ENCODE measurements around the gene TEX53.

TEX53 gene

GRCh38 chr9:114657705-114658104 lies at the start of gene TEX53:
Gene TEX53, minus strand, starts transcription at chr9:114657805. Its CDS starts 31 bp downstream, at chr9:114657774.
- no peak for DNase-seq (ENCODE audit: insufficient read length, low spot score)
- FAIRE-seq, result no peak

GRCh38 chr9:114706711-114707110 lies 49.1 kb upstream of the TEX53 start:
- FAIRE-seq, result no peak

GRCh38 chr9:114701988-114702387 lies 44.4 kb upstream of the TEX53 start:
- FAIRE-seq (no peak), DNase-seq (ENCODE audit: insufficient read length, low spot score) (no peak)

More at GRCh38 chr9:114706711-114707110, 49.1 kb upstream of the TEX53 start:
- no peak for DNase-seq (ENCODE audit: insufficient read length, low spot score)

GRCh38 chr9:114697951-114698351 lies 40.3 kb upstream of the TEX53 start:
- FAIRE-seq, result peak; percentile 76
- no peak for DNase-seq (ENCODE audit: insufficient read length, low spot score)

GRCh38 chr9:114696814-114697544 lies 39.4 kb upstream of the TEX53 start:
- FAIRE-seq (peak; percentile 92), DNase-seq (ENCODE audit: insufficient read length, low spot score) (no peak)

GRCh38 chr9:114695948-114696347 lies 38.3 kb upstream of the TEX53 start:
- no peak for DNase-seq (ENCODE audit: insufficient read length, low spot score)
- no peak for FAIRE-seq

GRCh38 chr9:114694719-114695269 lies 37.2 kb upstream of the TEX53 start:
- FAIRE-seq (peak; percentile 92), DNase-seq (ENCODE audit: insufficient read length, low spot score) (no peak)

GRCh38 chr9:114694146-114694545 lies 36.5 kb upstream of the TEX53 start:
- no peak for FAIRE-seq
- no peak for DNase-seq (ENCODE audit: insufficient read length, low spot score)

GRCh38 chr9:114693248-114693855 lies 35.7 kb upstream of the TEX53 start:
- DNase-seq (ENCODE audit: insufficient read length, low spot score) (no peak), FAIRE-seq (no peak)

GRCh38 chr9:114691956-114692295 lies 34.3 kb upstream of the TEX53 start:
- DNase-seq (ENCODE audit: insufficient read length, low spot score), result no peak
- FAIRE-seq, result no peak

GRCh38 chr9:114691046-114691955 lies 33.7 kb upstream of the TEX53 start:
- no peak for FAIRE-seq
- DNase-seq (ENCODE audit: insufficient read length, low spot score), result no peak

GRCh38 chr9:114690308-114690707 lies 32.7 kb upstream of the TEX53 start:
- FAIRE-seq (no peak), DNase-seq (ENCODE audit: insufficient read length, low spot score) (no peak)

- FAIRE-seq, result no peak
These were observed 32.2 kb upstream of the TEX53 start for GRCh38 chr9:114689813-114690212.

GRCh38 chr9:114688909-114689610 lies 31.5 kb upstream of the TEX53 start:
- DNase-seq (ENCODE audit: insufficient read length, low spot score) (no peak), FAIRE-seq (no peak)

More at GRCh38 chr9:114689813-114690212, 32.2 kb upstream of the TEX53 start:
- DNase-seq (ENCODE audit: insufficient read length, low spot score), result no peak

GRCh38 chr9:114688379-114688778 lies 30.8 kb upstream of the TEX53 start:
- DNase-seq (ENCODE audit: insufficient read length, low spot score) (no peak), FAIRE-seq (no peak)

GRCh38 chr9:114687034-114687433 lies 29.4 kb upstream of the TEX53 start:
- FAIRE-seq, result no peak

GRCh38 chr9:114685951-114686350 lies 28.3 kb upstream of the TEX53 start:
- DNase-seq (ENCODE audit: insufficient read length, low spot score), result no peak
- FAIRE-seq, result no peak

More at GRCh38 chr9:114687034-114687433, 29.4 kb upstream of the TEX53 start:
- DNase-seq (ENCODE audit: insufficient read length, low spot score), result no peak

GRCh38 chr9:114684036-114684435 lies 26.4 kb upstream of the TEX53 start:
- no peak for FAIRE-seq
- no peak for DNase-seq (ENCODE audit: insufficient read length, low spot score)

GRCh38 chr9:114682846-114683245 lies 25.2 kb upstream of the TEX53 start:
- DNase-seq (ENCODE audit: insufficient read length, low spot score) (no peak), FAIRE-seq (no peak)

GRCh38 chr9:114681594-114682332 lies 24.2 kb upstream of the TEX53 start, which contains the start of gene TEX48:
Gene TEX48, minus strand, starts transcription at chr9:114682192. Its CDS starts 10,469 bp downstream, at chr9:114671723.
- FAIRE-seq (peak; percentile 77), DNase-seq (ENCODE audit: insufficient read length, low spot score) (peak; percentile 51)
